K562 (cell line): ENCODE data around the gene ROR2. TPM values are rescaled to one million over a fixed set of nuclear protein-coding genes. Genes with fewer than 3 reads are reported as not detected.

ENCODE experiments used
- CHD2 ChIP-seq: IDR thresholded peaks from 2 replicates; pipeline ENCODE4 v1.6.1; 2011; ENCODE audit warnings: low read depth, low read length
- CREB1 ChIP-seq, 2 experiments: sonication (generic) in 1 of 2; formaldehyde crosslinking in 1 of 2; IDR thresholded peaks; 2 replicates each; pipeline versions ENCODE4 v1.6.1 to v1.8.0; 2012 to 2022; ENCODE audit warnings: inconsistent platforms in 1 of 2, mild to moderate bottlenecking in 1 of 2, missing genetic modification reagents in 1 of 2, moderate library complexity in 1 of 2
- IRF1 ChIP-seq: sonication (generic); formaldehyde crosslinking; IDR thresholded peaks from 2 replicates; pipeline ENCODE4 v1.8.0; 2022; ENCODE audit warnings: missing genetic modification reagents, mild to moderate bottlenecking, borderline replicate concordance
- MYNN ChIP-seq, 2 experiments: sonication (generic); formaldehyde crosslinking in 1 of 2; IDR thresholded peaks; 2 replicates each; pipeline versions ENCODE4 v1.5.0 to v1.6.1; 2016 to 2020; ENCODE audit warnings: antibody characterized with exemption in 1 of 2, missing genetic modification reagents in 1 of 2
- SETDB1 ChIP-seq: IDR thresholded peaks from one replicate; pipeline ENCODE4 v1.6.1; 2012; ENCODE audit warnings: low read length, control low read depth, inconsistent platforms
- SLC30A9 ChIP-seq: fragments of 250-450 bp; sonication (Bioruptor Pico); IDR thresholded peaks from 2 replicates; pipeline ENCODE4 v1.8.0; 2022; ENCODE audit warnings: mild to moderate bottlenecking, moderate library complexity
- SMARCA4 ChIP-seq: fragments of 450-650 bp; IDR thresholded peaks from 2 replicates; pipeline ENCODE4 v1.6.1; 2016
- SREBF2 ChIP-seq: sonication (generic); formaldehyde crosslinking; IDR thresholded peaks from 2 replicates; pipeline ENCODE4 v1.4.0; 2020; ENCODE audit warnings: mild to moderate bottlenecking, missing genetic modification reagents
- SUPT5H ChIP-seq: fragments of 450-650 bp; IDR thresholded peaks from 2 replicates; pipeline ENCODE4 v1.6.1; 2016
- TEAD4 ChIP-seq, 2 experiments: sonication (generic) in 1 of 2; formaldehyde crosslinking in 1 of 2; IDR thresholded peaks; 2 replicates each; pipeline versions ENCODE4 v1.6.1 to v1.8.0; 2012 to 2022; ENCODE audit warnings: borderline replicate concordance in 1 of 2, inconsistent platforms in 1 of 2, low read length in 1 of 2, mild to moderate bottlenecking in 1 of 2, missing genetic modification reagents in 1 of 2
- TFE3 ChIP-seq: fragments of 450-650 bp; formaldehyde crosslinking; IDR thresholded peaks from 2 replicates; pipeline ENCODE4 v1.4.0; 2020; ENCODE audit warnings: mild to moderate bottlenecking, mixed read lengths
- ZNF12 ChIP-seq: sonication (generic); formaldehyde crosslinking; IDR thresholded peaks from 2 replicates; pipeline ENCODE4 v1.4.0; 2020; ENCODE audit warnings: mild to moderate bottlenecking, missing genetic modification reagents
- ZNF124 ChIP-seq: sonication (generic); formaldehyde crosslinking; IDR thresholded peaks from 2 replicates; pipeline ENCODE4 v1.8.1; 2022; ENCODE audit warnings: missing genetic modification reagents
- polyA plus RNA-seq, 8 experiments: library from polyadenylated mRNA; depleted of rRNA in 4 of 8; stranded (reverse) in 5 of 8; unstranded in 3 of 8; fragments of >200 nt; fragmentation: Nextera tagmentation in 2 of 8; fragmentation: Illumina TruSeq in 1 of 8; extraction: Ambion mirVana in 2 of 8; extraction: Trizol in 1 of 8; gene quantifications; 2 replicates each; pipeline versions ENCODE4 v1.2.1 to v1.2.3, GENCODE V29; 2011 to 2014; ENCODE audit warnings: inconsistent platforms in 1 of 8, missing spikeins in 1 of 8
- total RNA-seq, 7 experiments: library from RNA; depleted of rRNA in 6 of 7; stranded (reverse); fragments of >200 nt in 6 of 7; fragmentation: Illumina TruSeq in 2 of 7; extraction: Trizol in 2 of 7; gene quantifications; 2 replicates each; pipeline versions ENCODE4 v1.2.1 to v1.2.3, GENCODE V29; 2011 to 2021; ENCODE audit warnings: low replicate concordance in 1 of 7
- TF ChIP-seq, protein P1 (sequence below): fragments of 450-650 bp; IDR thresholded peaks from 2 replicates; pipeline ENCODE4 v1.6.1; 2016; ENCODE audit warnings: missing biosample characterization, missing genetic modification characterization
- TF ChIP-seq, protein P2 (sequence below), 2 experiments: fragments of 450-650 bp; IDR thresholded peaks; 2 replicates each; pipeline ENCODE4 v1.6.1; 2016
- TF ChIP-seq, protein P3 (sequence below): sonication (generic); formaldehyde crosslinking; IDR thresholded peaks from 2 replicates; pipeline ENCODE4 v1.8.0; 2023; ENCODE audit warnings: missing genetic modification reagents, mild to moderate bottlenecking, borderline replicate concordance

Gene ROR2
- total and polyA plus RNA-seq, 9 of the 15 experiments (the other 6 are each of a cell fraction or from before 2014, with no cell fraction given): 5.6 to 33.8 (median 15.3) TPM

- peak; percentile 70 for TF ChIP-seq TEAD4 (IDR thresholded peaks at IDR 0.05; ENCODE audit: low read length)
- peak; percentile 95 for TF ChIP-seq TEAD4 (CRISPR knock-in tag; IDR thresholded peaks at IDR 0.05; ENCODE audit: borderline replicate concordance)
- no peak for TF ChIP-seq SREBF2 (CRISPR knock-in tag)
- TF ChIP-seq, protein P1, sequence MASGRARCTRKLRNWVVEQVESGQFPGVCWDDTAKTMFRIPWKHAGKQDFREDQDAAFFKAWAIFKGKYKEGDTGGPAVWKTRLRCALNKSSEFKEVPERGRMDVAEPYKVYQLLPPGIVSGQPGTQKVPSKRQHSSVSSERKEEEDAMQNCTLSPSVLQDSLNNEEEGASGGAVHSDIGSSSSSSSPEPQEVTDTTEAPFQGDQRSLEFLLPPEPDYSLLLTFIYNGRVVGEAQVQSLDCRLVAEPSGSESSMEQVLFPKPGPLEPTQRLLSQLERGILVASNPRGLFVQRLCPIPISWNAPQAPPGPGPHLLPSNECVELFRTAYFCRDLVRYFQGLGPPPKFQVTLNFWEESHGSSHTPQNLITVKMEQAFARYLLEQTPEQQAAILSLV (tag): peak; percentile 49; the same call in 1 of the 2 replicates
- TF ChIP-seq, protein P2, sequence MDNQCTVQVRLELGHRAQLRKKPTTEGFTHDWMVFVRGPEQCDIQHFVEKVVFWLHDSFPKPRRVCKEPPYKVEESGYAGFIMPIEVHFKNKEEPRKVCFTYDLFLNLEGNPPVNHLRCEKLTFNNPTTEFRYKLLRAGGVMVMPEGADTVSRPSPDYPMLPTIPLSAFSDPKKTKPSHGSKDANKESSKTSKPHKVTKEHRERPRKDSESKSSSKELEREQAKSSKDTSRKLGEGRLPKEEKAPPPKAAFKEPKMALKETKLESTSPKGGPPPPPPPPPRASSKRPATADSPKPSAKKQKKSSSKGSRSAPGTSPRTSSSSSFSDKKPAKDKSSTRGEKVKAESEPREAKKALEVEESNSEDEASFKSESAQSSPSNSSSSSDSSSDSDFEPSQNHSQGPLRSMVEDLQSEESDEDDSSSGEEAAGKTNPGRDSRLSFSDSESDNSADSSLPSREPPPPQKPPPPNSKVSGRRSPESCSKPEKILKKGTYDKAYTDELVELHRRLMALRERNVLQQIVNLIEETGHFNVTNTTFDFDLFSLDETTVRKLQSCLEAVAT (IDR thresholded peaks at IDR 0.05): no peak
- TF ChIP-seq SMARCA4: peak; percentile 82
- 0 out of 2 replicates have a peak, but pooled peaks have one; percentile 23 for TF ChIP-seq CREB1 (IDR thresholded peaks at IDR 0.05)
- TF ChIP-seq CREB1 (CRISPR knock-in tag; IDR thresholded peaks at IDR 0.05): peak; percentile 61; the same call in 1 of the 2 replicates
- TF ChIP-seq, protein P3, sequence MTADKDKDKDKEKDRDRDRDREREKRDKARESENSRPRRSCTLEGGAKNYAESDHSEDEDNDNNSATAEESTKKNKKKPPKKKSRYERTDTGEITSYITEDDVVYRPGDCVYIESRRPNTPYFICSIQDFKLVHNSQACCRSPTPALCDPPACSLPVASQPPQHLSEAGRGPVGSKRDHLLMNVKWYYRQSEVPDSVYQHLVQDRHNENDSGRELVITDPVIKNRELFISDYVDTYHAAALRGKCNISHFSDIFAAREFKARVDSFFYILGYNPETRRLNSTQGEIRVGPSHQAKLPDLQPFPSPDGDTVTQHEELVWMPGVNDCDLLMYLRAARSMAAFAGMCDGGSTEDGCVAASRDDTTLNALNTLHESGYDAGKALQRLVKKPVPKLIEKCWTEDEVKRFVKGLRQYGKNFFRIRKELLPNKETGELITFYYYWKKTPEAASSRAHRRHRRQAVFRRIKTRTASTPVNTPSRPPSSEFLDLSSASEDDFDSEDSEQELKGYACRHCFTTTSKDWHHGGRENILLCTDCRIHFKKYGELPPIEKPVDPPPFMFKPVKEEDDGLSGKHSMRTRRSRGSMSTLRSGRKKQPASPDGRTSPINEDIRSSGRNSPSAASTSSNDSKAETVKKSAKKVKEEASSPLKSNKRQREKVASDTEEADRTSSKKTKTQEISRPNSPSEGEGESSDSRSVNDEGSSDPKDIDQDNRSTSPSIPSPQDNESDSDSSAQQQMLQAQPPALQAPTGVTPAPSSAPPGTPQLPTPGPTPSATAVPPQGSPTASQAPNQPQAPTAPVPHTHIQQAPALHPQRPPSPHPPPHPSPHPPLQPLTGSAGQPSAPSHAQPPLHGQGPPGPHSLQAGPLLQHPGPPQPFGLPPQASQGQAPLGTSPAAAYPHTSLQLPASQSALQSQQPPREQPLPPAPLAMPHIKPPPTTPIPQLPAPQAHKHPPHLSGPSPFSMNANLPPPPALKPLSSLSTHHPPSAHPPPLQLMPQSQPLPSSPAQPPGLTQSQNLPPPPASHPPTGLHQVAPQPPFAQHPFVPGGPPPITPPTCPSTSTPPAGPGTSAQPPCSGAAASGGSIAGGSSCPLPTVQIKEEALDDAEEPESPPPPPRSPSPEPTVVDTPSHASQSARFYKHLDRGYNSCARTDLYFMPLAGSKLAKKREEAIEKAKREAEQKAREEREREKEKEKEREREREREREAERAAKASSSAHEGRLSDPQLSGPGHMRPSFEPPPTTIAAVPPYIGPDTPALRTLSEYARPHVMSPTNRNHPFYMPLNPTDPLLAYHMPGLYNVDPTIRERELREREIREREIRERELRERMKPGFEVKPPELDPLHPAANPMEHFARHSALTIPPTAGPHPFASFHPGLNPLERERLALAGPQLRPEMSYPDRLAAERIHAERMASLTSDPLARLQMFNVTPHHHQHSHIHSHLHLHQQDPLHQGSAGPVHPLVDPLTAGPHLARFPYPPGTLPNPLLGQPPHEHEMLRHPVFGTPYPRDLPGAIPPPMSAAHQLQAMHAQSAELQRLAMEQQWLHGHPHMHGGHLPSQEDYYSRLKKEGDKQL: no peak
- TF ChIP-seq SUPT5H: peak; percentile 54; the same call in 1 of the 2 replicates
- TF ChIP-seq MYNN (IDR thresholded peaks at IDR 0.05): peak; percentile 93
- no peak for TF ChIP-seq MYNN (CRISPR knock-in tag; IDR thresholded peaks at IDR 0.05)
- TF ChIP-seq SLC30A9: no peak
- TF ChIP-seq IRF1 (CRISPR knock-in tag): peak; percentile 98
- no peak; the same call in 1 of the 2 replicates for TF ChIP-seq ZNF124
- TF ChIP-seq TFE3 (CRISPR knock-in tag): no peak
- no peak for TF ChIP-seq SETDB1
- no peak for TF ChIP-seq ZNF12 (CRISPR knock-in tag)
- TF ChIP-seq CHD2: no peak
Measured at GRCh38 chr9:91900055-91900796, 49.8 kb downstream of the ROR2 start (continued).
